Tongue (tissue), 2 donors: Measurements from ENCODE around the gene TUBGCP6. TPM values are rescaled to one million over a fixed set of nuclear protein-coding genes. Genes with fewer than 3 reads are reported as not detected.
"Not testable (repeated sequence)": the region's sequence is repeated elsewhere in the genome, so short reads cannot be mapped to it uniquely, and the experiment has no call there.

Source experiments
- DNase-seq: peaks from one replicate; pipeline ENCODE4 v3.0.0-alpha.2; 2015
- total RNA-seq: library from RNA; depleted of rRNA; stranded (reverse); fragments of >200 nt; gene quantifications from one replicate; pipeline ENCODE4 v1.2.3, GENCODE V29; 2014

TUBGCP6 gene
- total RNA-seq, 1 donor from 2014 or later, result 39.7 TPM

- DNase-seq, result peak; percentile 24
These were observed 75.0 kb downstream of the TUBGCP6 start for GRCh38 chr22:50169774-50170341.

- peak; percentile 23 for DNase-seq
These were observed 75.6 kb downstream of the TUBGCP6 start for GRCh38 chr22:50169181-50169759.

GRCh38 chr22:50168490-50169180 lies 76.2 kb downstream of the TUBGCP6 start:
- not testable (repeated sequence) for DNase-seq

GRCh38 chr22:50167689-50168489 lies 76.9 kb downstream of the TUBGCP6 start:
- DNase-seq, result no peak

Other genes with a start within 250 kb of the TUBGCP6 start
- not detected for gene IL17REL, start 232.3 kb downstream of the TUBGCP6 start, total RNA-seq
- gene TTLL8, start 186.7 kb downstream of the TUBGCP6 start, total RNA-seq, result not detected
- gene MLC1, start 159.6 kb downstream of the TUBGCP6 start, total RNA-seq, result 0.21 TPM
- 1.0 TPM for gene MOV10L1, start 155.0 kb downstream of the TUBGCP6 start, total RNA-seq
- gene PANX2, start 74.3 kb downstream of the TUBGCP6 start, total RNA-seq, result 0.31 TPM
- 18.5 TPM for gene TRABD, start 59.1 kb downstream of the TUBGCP6 start, total RNA-seq
- gene SELENOO, start 44.0 kb downstream of the TUBGCP6 start, total RNA-seq, result 15.0 TPM
- 23.4 TPM for gene HDAC10, start 6.2 kb upstream of the TUBGCP6 start, total RNA-seq
- 29.4 TPM for gene MAPK12, start 16.7 kb upstream of the TUBGCP6 start, total RNA-seq
- gene MAPK11, start 25.4 kb upstream of the TUBGCP6 start, total RNA-seq, result 4.0 TPM
- gene PLXNB2, start 62.6 kb upstream of the TUBGCP6 start, total RNA-seq, result 146 TPM
- gene DENND6B, start 82.0 kb upstream of the TUBGCP6 start, total RNA-seq, result 7.5 TPM
- 49.5 TPM for gene PPP6R2, start 98.3 kb upstream of the TUBGCP6 start, total RNA-seq
- 61.7 TPM for gene SBF1, start 230.0 kb upstream of the TUBGCP6 start, total RNA-seq
- 0.92 TPM for gene ADM2, start 236.5 kb upstream of the TUBGCP6 start, total RNA-seq
- not detected for gene MIOX, start 241.8 kb upstream of the TUBGCP6 start, total RNA-seq